GM21576 (cell line): ENCODE results near the gene CEP41.

ENCODE experiments used
- ATAC-seq: cut with Tn5 transposase; IDR thresholded peaks from one replicate; pipeline ENCODE4 v1.9.1; 2021; ENCODE audit warnings: mild to moderate bottlenecking, moderate library complexity; ENCODE audit not compliant: unreplicated experiment

Gene CEP41

GRCh38 chr7:130440527-130441365 is at the start of gene CEP41:
Gene CEP41, minus strand, starts transcription at chr7:130441016. Its CDS starts 50 bp downstream, at chr7:130440966.
- peak; percentile 98 for ATAC-seq

GRCh38 chr7:130490311-130490791 is 49.5 kb upstream of the CEP41 start:
- no peak for ATAC-seq

- ATAC-seq: no peak
Measured at GRCh38 chr7:130489140-130489983, 48.5 kb upstream of the CEP41 start.

GRCh38 chr7:130488392-130489139 is 47.8 kb upstream of the CEP41 start:
- no peak for ATAC-seq

GRCh38 chr7:130486954-130487436 is 46.2 kb upstream of the CEP41 start:
- no peak for ATAC-seq

- no peak for ATAC-seq
Measured at GRCh38 chr7:130486114-130486953, 45.5 kb upstream of the CEP41 start.

GRCh38 chr7:130485734-130486113 is 44.9 kb upstream of the CEP41 start:
- ATAC-seq: no peak

GRCh38 chr7:130483031-130483430 is 42.2 kb upstream of the CEP41 start:
- no peak for ATAC-seq

- no peak for ATAC-seq
Measured at GRCh38 chr7:130481898-130482297, 41.1 kb upstream of the CEP41 start.

- ATAC-seq: no peak
Measured at GRCh38 chr7:130479716-130480400, 39.0 kb upstream of the CEP41 start.

- ATAC-seq: no peak
Measured at GRCh38 chr7:130478991-130479390, 38.2 kb upstream of the CEP41 start.

- peak; percentile 94 for ATAC-seq
Measured at GRCh38 chr7:130476297-130477150, 35.7 kb upstream of the CEP41 start.

GRCh38 chr7:130475776-130476175 is 35.0 kb upstream of the CEP41 start:
- ATAC-seq: no peak

- no peak for ATAC-seq
Measured at GRCh38 chr7:130473876-130474275, 33.1 kb upstream of the CEP41 start.

GRCh38 chr7:130473289-130473688 is 32.5 kb upstream of the CEP41 start:
- no peak for ATAC-seq

GRCh38 chr7:130471974-130472373 is 31.2 kb upstream of the CEP41 start:
- no peak for ATAC-seq

- no peak for ATAC-seq
Measured at GRCh38 chr7:130468612-130469011, 27.8 kb upstream of the CEP41 start.
